CD4-positive, alpha-beta T cell (primary cell): Measurements from ENCODE around the gene PI4KA. TPM values are rescaled to one million over a fixed set of nuclear protein-coding genes. Genes with fewer than 3 reads are reported as not detected.
A peak's percentile ranks its signal among the peaks of the same experiment; 100 is the strongest.
"Not testable (repeated sequence)": the region's sequence is repeated elsewhere in the genome, so short reads cannot be mapped to it uniquely, and the experiment has no call there.

Source experiments
- ATAC-seq: fragments of 200-7000 bp; cut with Tn5 transposase; one replicate; pipeline ENCODE4 v1.10.0; 2022; ENCODE audit warnings: mild to moderate bottlenecking; ENCODE audit not compliant: poor library complexity
- CTCF ChIA-PET: fragments of 350-600 bp; sonication (Branson Sonifier 250); formaldehyde crosslinking; loops from one replicate; lab custom pipeline; 2021; ENCODE audit warnings: antibody characterized with exemption, inconsistent platforms; lab: Charles Lee
- POLR2A ChIA-PET: fragments of 350-600 bp; sonication (Branson Sonifier 250); formaldehyde crosslinking; loops from one replicate; lab custom pipeline; 2021; ENCODE audit warnings: antibody characterized with exemption, inconsistent platforms; lab: Charles Lee
- DNase-seq, 14 experiments: peaks; one replicate each; pipeline ENCODE4 v3.0.0-alpha.2; 2013 to 2020; ENCODE audit warnings: mixed read lengths in 2 of 14
- H3K27ac ChIP-seq, 2 donors: one replicate each; pipeline versions ENCODE4 v1.5.1 to v1.7.0; 2013; ENCODE audit warnings: low read length in 2 of 2, low read depth in 1 of 2, mild to moderate bottlenecking in 1 of 2
- H3K27me3 ChIP-seq, 2 experiments: 1 replicate in 1 of 2; 2 replicates in 1 of 2; pipeline versions ENCODE4 v1.6.1 to v1.7.0; 2013; ENCODE audit warnings: low read length in 2 of 2, control low read depth in 1 of 2, mild to moderate bottlenecking in 1 of 2, moderate library complexity in 1 of 2; ENCODE audit not compliant: insufficient read depth in 2 of 2, control insufficient read depth in 1 of 2
- H3K36me3 ChIP-seq: one replicate; pipeline ENCODE4 v1.6.1; 2013; ENCODE audit warnings: low read length, control low read depth; ENCODE audit not compliant: insufficient read depth
- H3K4me1 ChIP-seq: one replicate; pipeline ENCODE4 v1.6.1; 2013; ENCODE audit warnings: low read length, control low read depth; ENCODE audit not compliant: insufficient read depth
- H3K4me3 ChIP-seq: one replicate; pipeline ENCODE4 v1.5.1; 2013; ENCODE audit warnings: mild to moderate bottlenecking, low read length, moderate library complexity
- H3K9me3 ChIP-seq, 2 experiments: 1 replicate in 1 of 2; 2 replicates in 1 of 2; pipeline versions ENCODE4 v1.6.1 to v1.7.0; 2013; ENCODE audit warnings: low read length in 2 of 2, mild to moderate bottlenecking in 2 of 2, control low read depth in 1 of 2, moderate library complexity in 1 of 2; ENCODE audit not compliant: control insufficient read depth in 1 of 2, insufficient read depth in 1 of 2
- H3K27ac Mint-ChIP-seq: one replicate; pipeline ENCODE4 v1.8.0; 2020; ENCODE audit warnings: mixed read lengths
- H3K27me3 Mint-ChIP-seq: one replicate; pipeline ENCODE4 v1.8.0; 2021; ENCODE audit warnings: mixed read lengths
- H3K36me3 Mint-ChIP-seq: one replicate; pipeline ENCODE4 v1.8.0; 2021; ENCODE audit warnings: low read depth, mixed read lengths
- H3K4me1 Mint-ChIP-seq: one replicate; pipeline ENCODE4 v1.8.0; 2021; ENCODE audit warnings: low read depth, mixed read lengths
- H3K4me3 Mint-ChIP-seq: one replicate; pipeline ENCODE4 v1.8.0; 2020; ENCODE audit warnings: mild to moderate bottlenecking, mixed read lengths
- H3K9me3 Mint-ChIP-seq: one replicate; pipeline ENCODE4 v1.8.0; 2020; ENCODE audit warnings: mixed read lengths
- CTCF ChIP-seq: fragments of 200-600 bp; IDR thresholded peaks from one replicate; pipeline ENCODE4 v1.8.0; 2022; ENCODE audit warnings: antibody characterized with exemption, mild to moderate bottlenecking
- intact Hi-C, 2 experiments: fragments of 100-400 bp; cut with DNase I in 1 of 2; cut with micrococcal nuclease in 1 of 2; formaldehyde crosslinking; loops; one replicate each; pipeline versions ENCODE4 v1.15.1 to v1.9.0; 2023 to 2025; cut with DNase I, micrococcal nuclease
- total RNA-seq, 174 experiments: library from RNA in 2 of 174; stranded (reverse) in 2 of 174; gene quantifications; one replicate each; pipeline ENCODE4 v1.2.3 and lab custom pipeline; 2021 to 2026

Gene PI4KA
- total RNA-seq, 2 experiments from 2014 or later, result 137 to 146 TPM

DNA sequence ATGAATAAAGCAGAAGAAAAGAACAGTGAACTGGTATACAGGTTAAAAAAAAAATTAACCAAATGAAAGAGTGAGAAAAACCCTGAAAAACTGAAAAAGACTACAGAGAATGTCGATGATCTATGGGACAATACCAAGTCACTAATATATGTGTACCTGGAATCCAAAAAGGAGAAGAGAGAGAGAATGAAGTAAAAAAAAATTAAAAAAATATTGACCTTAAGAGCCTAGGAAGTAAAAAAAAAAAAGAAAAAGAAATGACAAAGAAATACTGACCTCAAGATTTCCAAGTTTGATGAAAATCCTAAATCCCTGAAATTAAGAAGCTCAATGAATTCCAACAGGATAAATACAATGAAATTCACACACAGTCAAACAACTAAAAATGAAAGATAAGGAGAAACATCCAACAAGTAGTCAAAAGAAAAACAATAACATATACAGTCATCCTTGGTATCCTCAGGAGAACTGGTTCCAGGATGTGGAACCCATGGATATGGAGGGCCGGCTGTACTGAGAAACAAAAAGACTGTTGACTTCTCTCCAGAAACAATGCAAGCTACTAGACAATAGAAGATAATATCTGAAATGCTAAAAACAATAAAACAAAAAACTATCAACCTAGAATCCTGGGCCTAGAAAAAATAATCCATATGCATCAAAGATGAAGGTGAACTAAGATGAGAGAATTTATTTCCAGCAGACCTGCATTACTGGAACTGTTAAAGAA, 118.2 kb downstream of the PI4KA start:
- intact Hi-C loops, result loop anchor here in 1 of 2 experiments (2.0 to 5.0 kb wide), 3 partner anchors 36 to 583 kb away; no protein-coding TSS in a partner anchor

DNA sequence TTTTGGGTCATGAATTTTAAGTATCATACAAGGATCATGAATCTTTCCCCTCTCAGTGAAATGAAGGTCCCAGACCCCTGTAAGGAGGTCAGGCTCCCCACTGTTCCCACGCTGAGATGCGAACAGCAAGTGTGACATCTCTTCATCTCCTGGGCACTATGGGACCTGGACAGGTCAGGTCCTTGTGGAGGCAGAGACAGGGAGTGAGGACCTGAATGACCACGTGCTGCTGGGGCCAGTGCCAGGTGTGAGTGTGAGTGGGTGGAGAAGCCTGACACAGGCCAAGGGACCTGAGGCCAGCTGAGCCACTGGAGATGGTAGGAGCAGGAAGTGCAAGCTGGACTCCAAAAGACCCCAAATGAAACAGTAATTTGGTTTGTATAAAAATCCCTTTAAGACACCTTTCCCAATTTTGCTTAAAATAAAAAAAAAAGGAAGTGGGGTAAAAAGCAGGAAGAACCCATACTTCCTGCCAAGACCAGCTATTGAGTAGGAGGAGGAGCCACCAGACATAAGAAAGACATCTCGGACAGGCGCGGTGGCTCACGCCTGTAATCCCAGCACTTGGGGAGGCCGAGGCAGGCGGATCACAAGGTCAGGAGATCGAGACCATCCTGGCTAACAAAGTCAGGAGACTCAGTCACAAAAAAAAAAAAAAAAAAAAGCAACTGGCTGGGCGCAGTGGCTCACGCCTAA, 120.1 kb downstream of the PI4KA start:
- H3K4me1 ChIP-seq, result no peaks in the 10 kb centered on the region
- H3K9me3 ChIP-seq, result no peaks in the 10 kb centered on the region
- no peak overlapping the region for H3K27ac ChIP-seq
- no peak for TF ChIP-seq CTCF
- H3K36me3 ChIP-seq, result peaks cover 40% of the 10 kb centered on the region
- DNase-seq (no peak), ATAC-seq (no peak)
- ChIA-PET CTCF (interaction anchor here (1.0 kb wide), 1 partner anchor 132 kb away, joined by 3 read pairs; no protein-coding TSS in a partner anchor), POLR2A (no interaction called here)
- no peak overlapping the region for H3K4me3 ChIP-seq
- Mint-ChIP-seq H3K4me3 (no peak overlapping the region), H3K36me3 (peaks cover 63% of the 10 kb centered on the region), H3K4me1 (peaks cover 5% of the 10 kb centered on the region), H3K9me3 (no peaks in the 10 kb centered on the region), H3K27me3 (no peaks in the 10 kb centered on the region), H3K27ac (no peak overlapping the region)
- no peaks in the 10 kb centered on the region for H3K27me3 ChIP-seq
- intact Hi-C loops, result no loop called here

More for the DNA sequence above, 118.2 kb downstream of the PI4KA start:
- ChIA-PET CTCF (no interaction called here), POLR2A (no interaction called here)
- Histone ChIP-seq H3K36me3 (peaks cover 52% of the 10 kb centered on the region), H3K4me1 (no peaks in the 10 kb centered on the region), H3K9me3 (no peaks in the 10 kb centered on the region), H3K27ac (no peak overlapping the region), H3K27me3 (no peaks in the 10 kb centered on the region), H3K4me3 (no peak overlapping the region)
- Mint-ChIP-seq H3K27ac (peak overlapping the region; percentile 28), H3K4me1 (peaks cover 5% of the 10 kb centered on the region), H3K4me3 (no peak overlapping the region), H3K27me3 (no peaks in the 10 kb centered on the region), H3K9me3 (no peaks in the 10 kb centered on the region), H3K36me3 (peaks cover 75% of the 10 kb centered on the region)
- no peak for DNase-seq
- no peak for TF ChIP-seq CTCF
- ATAC-seq, result no peak

GRCh38 chr22:20736891-20737290, 121.7 kb downstream of the PI4KA start:
- H3K36me3 ChIP-seq, result peaks cover 34% of the 10 kb centered on the region
- DNase-seq, H3K4me1 Mint-ChIP-seq, ATAC-seq, H3K9me3 ChIP-seq, CTCF ChIA-PET, H3K27ac ChIP-seq, H3K27me3 Mint-ChIP-seq, H3K27ac Mint-ChIP-seq, intact Hi-C loops, H3K4me1 ChIP-seq, H3K9me3 Mint-ChIP-seq, H3K27me3 ChIP-seq, H3K4me3 ChIP-seq, POLR2A ChIA-PET, H3K4me3 Mint-ChIP-seq: not testable (repeated sequence)
- H3K36me3 Mint-ChIP-seq, result peaks cover 60% of the 10 kb centered on the region

- H3K9me3 ChIP-seq, H3K27ac Mint-ChIP-seq, intact Hi-C loops, H3K27ac ChIP-seq, DNase-seq, H3K4me3 ChIP-seq, H3K27me3 ChIP-seq, H3K27me3 Mint-ChIP-seq, H3K4me1 Mint-ChIP-seq, CTCF ChIA-PET, POLR2A ChIA-PET, H3K4me1 ChIP-seq, ATAC-seq, H3K4me3 Mint-ChIP-seq, H3K9me3 Mint-ChIP-seq: not testable (repeated sequence)
- H3K36me3 ChIP-seq, result peaks cover 30% of the 10 kb centered on the region
- H3K36me3 Mint-ChIP-seq, result peaks cover 46% of the 10 kb centered on the region
Measured at GRCh38 chr22:20735356-20736162, 123.1 kb downstream of the PI4KA start.

DNA sequence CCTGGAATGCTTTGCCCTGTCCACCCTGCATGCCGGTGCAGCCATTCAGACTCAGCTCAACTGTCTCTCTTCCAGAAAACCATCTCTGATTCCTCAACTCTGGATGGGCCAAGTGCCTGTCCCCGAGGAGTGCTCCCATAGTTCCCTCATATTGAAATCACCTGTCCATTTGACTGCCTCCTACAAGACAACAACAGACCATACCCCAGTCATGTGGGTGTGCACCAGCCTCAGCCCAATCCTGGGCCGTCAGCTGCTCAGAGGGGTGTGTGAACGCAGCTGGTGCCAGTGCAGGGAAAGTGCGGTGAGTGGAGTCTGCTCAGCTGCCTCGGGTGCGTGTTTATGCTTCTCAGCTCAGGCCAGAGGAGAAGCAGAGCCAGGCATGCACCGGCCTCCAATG, 126.2 kb downstream of the PI4KA start:
- DNase-seq, H3K4me1 ChIP-seq, H3K9me3 Mint-ChIP-seq, POLR2A ChIA-PET, ATAC-seq, H3K27ac Mint-ChIP-seq, intact Hi-C loops, H3K27me3 Mint-ChIP-seq, H3K9me3 ChIP-seq, H3K4me1 Mint-ChIP-seq, H3K4me3 ChIP-seq, H3K27me3 ChIP-seq, H3K27ac ChIP-seq, CTCF ChIA-PET, H3K4me3 Mint-ChIP-seq: not testable (repeated sequence)
- peaks cover 49% of the 10 kb centered on the region for H3K36me3 Mint-ChIP-seq
- peaks cover 46% of the 10 kb centered on the region for H3K36me3 ChIP-seq
